Activated CD8-positive, alpha-beta memory T cell treated with anti-CD3 and anti-CD28 coated beads for 36 hours (primary cell): ENCODE measurements around the gene OR9A2. TPM values are rescaled to one million over a fixed set of nuclear protein-coding genes. Genes with fewer than 3 reads are reported as not detected.

Experiments
- CTCF ChIA-PET: fragments of 350-600 bp; sonication (Branson Sonifier 250); formaldehyde crosslinking; loops from one replicate; lab custom pipeline; 2021; ENCODE audit warnings: antibody characterized with exemption; lab: Charles Lee
- POLR2A ChIA-PET: fragments of 350-600 bp; sonication (Branson Sonifier 250); formaldehyde crosslinking; loops from one replicate; lab custom pipeline; 2021; ENCODE audit warnings: antibody characterized with exemption; lab: Charles Lee
- total RNA-seq, 2 experiments: library from RNA; stranded (reverse); gene quantifications; one replicate each; pipeline ENCODE4 v1.2.3, GENCODE V29; 2021

The OR9A2 gene
- total RNA-seq, 2 experiments from 2014 or later: not detected

- CTCF ChIA-PET: no interaction called here
- POLR2A ChIA-PET: no interaction called here
These were observed 751 bp upstream of the OR9A2 start for GRCh38 chr7:143027683-143028082.

DNA sequence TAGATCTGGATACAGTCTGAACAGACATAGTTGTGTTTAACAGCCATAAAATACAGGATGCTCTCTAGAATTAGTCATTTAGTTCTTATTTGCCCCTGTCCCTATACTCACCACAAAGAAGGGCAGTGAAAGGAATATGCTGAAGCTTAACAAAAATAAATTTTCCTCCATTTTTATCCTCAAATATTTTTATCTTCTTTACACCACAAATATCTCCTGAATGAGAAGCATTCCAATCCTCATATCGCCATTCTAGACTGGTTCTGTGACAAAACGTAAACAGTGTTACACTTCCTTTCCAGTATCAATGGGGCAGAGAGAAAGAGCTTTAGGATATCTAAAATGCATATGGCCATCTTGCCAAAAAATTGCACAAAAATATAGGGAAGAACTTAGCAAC, 1.6 kb downstream of the OR9A2 start:
- CTCF ChIA-PET: no interaction called here
- POLR2A ChIA-PET: interaction anchor here (0.7 kb wide), 1 partner anchor 54 kb away, joined by 3 read pairs; no protein-coding TSS in a partner anchor

DNA sequence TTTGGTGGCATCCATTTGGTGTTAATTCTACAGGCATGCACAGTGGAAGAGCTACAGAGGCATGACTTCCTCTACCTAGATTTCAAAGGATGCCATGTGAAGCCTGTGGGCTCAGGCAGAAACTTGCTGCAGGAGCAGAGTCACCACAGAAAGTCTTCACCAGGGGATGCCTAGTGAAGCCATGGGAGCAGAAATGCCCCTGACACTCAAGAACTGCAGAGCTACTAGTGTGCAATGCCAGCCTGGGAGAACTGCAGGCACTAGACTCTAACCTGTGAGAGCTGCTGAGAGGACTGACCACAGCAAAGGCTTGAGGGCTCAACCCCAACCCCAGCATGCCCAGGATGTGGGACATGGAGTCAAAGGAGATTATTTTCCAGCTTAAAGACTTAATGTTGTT, 3.9 kb downstream of the OR9A2 start:
- ChIA-PET CTCF (interaction anchor here (1.2 kb wide), 1 partner anchor 192 kb away, joined by 3 read pairs; no protein-coding TSS in a partner anchor), POLR2A (no interaction called here)

GRCh38 chr7:143018931-143019330, 8.0 kb downstream of the OR9A2 start:
- ChIA-PET CTCF (interaction anchor here (1.8 kb wide), 1 partner anchor 196 kb away, joined by 5 read pairs; no protein-coding TSS in a partner anchor), POLR2A (no interaction called here)

GRCh38 chr7:143016996-143017395, 9.9 kb downstream of the OR9A2 start:
- CTCF ChIA-PET: interaction anchor here (1.8 kb wide), 1 partner anchor 198 kb away, joined by 5 read pairs; no protein-coding TSS in a partner anchor
- POLR2A ChIA-PET: no interaction called here

GRCh38 chr7:143015926-143016490, 10.9 kb downstream of the OR9A2 start:
- ChIA-PET POLR2A (no interaction called here), CTCF (interaction anchor here (2.0 kb wide), 1 partner anchor 13 kb away, joined by 7 read pairs; no protein-coding TSS in a partner anchor)

DNA sequence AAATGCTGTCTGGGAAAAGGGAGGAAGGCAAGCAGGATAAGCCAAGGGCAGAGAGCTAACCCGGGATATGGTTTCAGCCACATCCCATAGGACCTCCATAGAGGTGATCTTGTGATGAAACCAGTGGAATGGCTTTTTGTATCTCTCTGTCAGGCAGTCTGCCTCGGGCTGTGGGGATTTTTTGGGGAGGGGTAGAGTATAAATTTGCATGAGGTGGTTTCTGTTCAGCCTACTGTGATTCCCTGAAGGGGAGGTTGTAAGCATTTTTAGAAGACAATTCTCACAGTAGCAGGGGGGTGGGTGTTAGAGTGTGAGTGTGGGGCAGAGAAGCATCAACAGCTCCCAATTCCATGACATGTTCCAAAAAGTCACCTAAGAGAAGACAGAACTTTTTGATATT, 11.8 kb downstream of the OR9A2 start:
- CTCF ChIA-PET: interaction anchor here (2.0 kb wide), 1 partner anchor 12 kb away, joined by 7 read pairs; no protein-coding TSS in a partner anchor
- POLR2A ChIA-PET: no interaction called here

GRCh38 chr7:143013893-143014292, 13.0 kb downstream of the OR9A2 start:
- ChIA-PET POLR2A (no interaction called here), CTCF (interaction anchor here (1.4 to 2.0 kb wide), 2 partner anchors 11 to 201 kb away, joined by 7 read pairs; no protein-coding TSS in a partner anchor)

- CTCF ChIA-PET: interaction anchor here (1.4 kb wide), 1 partner anchor 202 kb away, joined by 7 read pairs; no protein-coding TSS in a partner anchor
- POLR2A ChIA-PET: no interaction called here
These were observed 13.5 kb downstream of the OR9A2 start for GRCh38 chr7:143013473-143013872.

GRCh38 chr7:143012409-143012808, 14.5 kb downstream of the OR9A2 start:
- POLR2A ChIA-PET: no interaction called here
- CTCF ChIA-PET: interaction anchor here (1.1 kb wide), 1 partner anchor 202 kb away, joined by 4 read pairs; no protein-coding TSS in a partner anchor

DNA sequence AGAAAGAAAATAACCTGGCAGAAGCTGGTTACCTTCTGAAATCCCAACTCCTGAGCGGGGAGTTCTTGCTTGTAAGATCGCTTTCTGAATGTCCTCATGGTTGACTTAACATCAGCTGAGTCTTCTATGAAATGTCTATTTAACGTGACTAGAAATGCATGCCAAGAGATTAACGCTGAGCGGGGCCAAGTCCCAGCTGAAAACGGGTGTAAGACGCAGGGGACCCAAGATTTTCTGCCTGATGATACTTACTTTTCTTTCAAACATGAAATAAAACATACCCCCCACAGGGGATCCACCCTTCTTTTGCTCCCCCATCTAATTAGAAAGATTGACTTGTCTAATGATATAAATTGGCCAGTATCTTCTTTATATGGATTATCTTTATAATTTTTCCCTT, 14.9 kb downstream of the OR9A2 start:
- CTCF ChIA-PET: interaction anchor here (1.1 kb wide), 1 partner anchor 202 kb away, joined by 4 read pairs; no protein-coding TSS in a partner anchor
- POLR2A ChIA-PET: no interaction called here

GRCh38 chr7:143008007-143008901, 18.7 kb downstream of the OR9A2 start:
- POLR2A ChIA-PET: interaction anchor here (0.5 kb wide), 1 partner anchor 398 kb away, joined by 5 read pairs; no protein-coding TSS in a partner anchor
- CTCF ChIA-PET: interaction anchor here (0.5 to 1.9 kb wide), 8 partner anchors 9 to 1937 kb away, joined by 3 to 15 read pairs (median 4); no protein-coding TSS in a partner anchor

DNA sequence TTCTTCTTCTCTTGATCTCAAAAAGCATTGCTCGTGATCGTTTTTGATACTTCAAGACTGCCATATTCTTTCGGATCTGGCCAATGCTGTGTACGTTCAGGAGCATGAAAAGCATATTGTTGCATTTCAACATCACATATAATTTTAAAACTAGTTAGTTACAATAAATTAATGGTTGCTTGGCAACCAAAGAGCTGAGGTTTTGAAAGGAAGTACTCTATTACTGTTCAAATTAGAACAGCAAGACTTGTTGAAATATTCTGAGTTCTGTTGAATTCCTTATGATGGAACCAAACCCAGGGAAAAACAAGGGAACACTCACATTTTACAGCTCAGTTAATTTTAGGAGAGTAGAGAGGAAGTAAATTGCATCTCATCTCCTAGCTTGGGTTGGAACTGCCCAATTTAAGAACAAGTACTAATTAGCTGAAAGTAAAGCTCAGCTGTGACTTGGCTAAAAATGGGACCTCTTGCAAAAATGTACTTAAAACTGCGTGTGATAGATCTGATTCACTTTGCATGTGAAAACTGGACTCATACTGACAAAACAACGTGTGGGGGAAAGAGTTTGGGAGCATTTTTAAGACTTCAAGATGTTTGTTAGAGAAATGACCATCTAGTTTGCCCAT, 21.2 kb downstream of the OR9A2 start:
- ChIA-PET CTCF (interaction anchor here (1.5 to 2.5 kb wide), 2 partner anchors 133 to 209 kb away, joined by 3 to 13 read pairs; no protein-coding TSS in a partner anchor), POLR2A (no interaction called here)

GRCh38 chr7:143003393-143004051, 23.4 kb downstream of the OR9A2 start:
- CTCF ChIA-PET: interaction anchor here (0.6 to 4.0 kb wide), 14 partner anchors 11 to 699 kb away, joined by 3 to 26 read pairs (median 3); partner anchors contain the start of genes EPHB6 and TAS2R40
- POLR2A ChIA-PET: no interaction called here

DNA sequence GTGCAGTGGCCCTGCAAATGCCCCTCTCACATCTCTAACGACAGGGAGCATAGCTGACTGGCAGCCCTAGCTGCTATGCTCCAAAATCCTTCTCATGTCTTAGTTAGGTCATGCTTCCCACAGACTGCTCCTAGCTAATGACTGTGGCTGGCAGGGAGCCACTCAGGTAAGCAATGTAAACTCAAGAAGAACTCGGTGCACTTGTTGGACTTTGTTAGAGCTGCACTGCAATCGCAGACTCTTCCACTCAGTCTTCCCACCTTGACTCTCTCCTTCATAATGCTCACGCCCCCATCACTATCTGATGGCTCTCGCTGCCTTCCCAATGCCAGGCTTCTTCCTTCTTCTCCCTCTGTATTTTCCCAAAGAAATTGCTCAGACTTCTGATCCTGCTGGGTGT, 24.0 kb downstream of the OR9A2 start:
- POLR2A ChIA-PET: no interaction called here
- CTCF ChIA-PET: interaction anchor here (0.6 to 4.0 kb wide), 16 partner anchors 10 to 698 kb away, joined by 3 to 26 read pairs (median 3); partner anchors contain the start of genes EPHB6 and TAS2R40

DNA sequence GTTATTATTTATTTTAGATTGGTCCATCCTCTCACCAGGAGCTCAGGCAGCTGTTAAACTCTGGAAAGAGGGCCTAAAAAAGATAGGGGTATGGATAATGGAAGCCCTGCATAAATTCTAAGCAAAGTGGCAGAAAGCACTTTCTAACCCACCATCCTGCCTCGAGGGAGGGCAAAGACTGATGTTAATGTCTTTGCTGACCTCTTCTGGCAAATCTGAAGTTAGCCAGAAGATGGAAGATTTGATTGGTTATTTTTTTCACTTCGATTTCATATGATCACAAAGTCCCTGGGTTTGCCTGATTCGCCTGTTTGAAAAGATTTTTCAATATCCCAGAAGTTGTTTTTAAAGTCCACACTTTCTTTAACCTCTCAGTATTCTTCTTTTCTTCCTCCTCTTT, 24.8 kb downstream of the OR9A2 start:
- ChIA-PET POLR2A (interaction anchor here (0.6 kb wide), 1 partner anchor 218 kb away, joined by 6 read pairs; no protein-coding TSS in a partner anchor), CTCF (interaction anchor here (0.8 to 4.0 kb wide), 6 partner anchors 9 to 648 kb away, joined by 3 to 26 read pairs (median 6); no protein-coding TSS in a partner anchor)

DNA sequence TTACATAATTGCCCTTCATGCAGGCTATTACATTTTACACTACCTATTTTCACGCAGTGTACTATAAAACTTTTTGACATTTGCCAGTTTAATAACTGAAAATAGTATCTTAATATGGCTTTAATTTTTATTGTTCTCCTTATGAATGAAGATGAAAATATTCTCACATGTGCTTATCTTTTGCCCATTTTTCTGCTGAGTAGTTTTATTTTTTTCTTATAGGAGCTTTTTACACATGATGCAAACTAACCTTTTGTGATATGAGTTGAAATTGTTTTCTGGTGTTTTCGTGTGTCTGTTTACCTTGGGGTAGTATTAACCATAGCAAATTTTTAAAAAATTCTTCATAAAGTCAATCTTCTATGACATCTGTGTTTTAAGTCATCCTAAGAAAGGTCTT, 26.3 kb downstream of the OR9A2 start:
- ChIA-PET CTCF (interaction anchor here (1.2 to 4.0 kb wide), 2 partner anchors 214 to 466 kb away, joined by 3 to 26 read pairs; no protein-coding TSS in a partner anchor), POLR2A (no interaction called here)

GRCh38 chr7:142999793-143000192, 27.1 kb downstream of the OR9A2 start:
- ChIA-PET POLR2A (interaction anchor here (0.6 kb wide), 1 partner anchor 13 kb away, joined by 8 read pairs; no protein-coding TSS in a partner anchor), CTCF (interaction anchor here (0.9 to 1.7 kb wide), 2 partner anchors 8 to 215 kb away, joined by 3 to 4 read pairs; no protein-coding TSS in a partner anchor)
